Measurements from ENCODE around the gene KRTAP5-5. TPM values are rescaled to one million over a fixed set of nuclear protein-coding genes. Genes with fewer than 3 reads are reported as not detected.

KRTAP5-5 gene
- total and polyA plus RNA-seq, 2 of the 13 experiments (the other 11 are each of a cell fraction or from before 2014, with no cell fraction given) = not detected

GRCh38 chr11:1673446-1674172 is 44.0 kb downstream of the KRTAP5-5 start (continued):
- TF ChIP-seq HHEX (CRISPR knock-in tag; IDR thresholded peaks at IDR 0.05) = no peak
- TF ChIP-seq HNF1B (CRISPR knock-in tag; IDR thresholded peaks at IDR 0.05) = no peak
- TF ChIP-seq NONO (IDR thresholded peaks at IDR 0.05) = no peak
- TF ChIP-seq NONO (CRISPR knock-in tag; conservative IDR thresholded peaks at IDR 0.05) = no peak
- TF ChIP-seq MTF2 (CRISPR knock-in tag; IDR thresholded peaks at IDR 0.05; ENCODE audit: borderline replicate concordance) = no peak
- no peak for TF ChIP-seq RNF219 (CRISPR knock-in tag; IDR thresholded peaks at IDR 0.05)
- peak; percentile 88 for TF ChIP-seq ARNTL (CRISPR knock-in tag; IDR thresholded peaks at IDR 0.05)
- peak; percentile 73; the same call in 1 of the 2 replicates for TF ChIP-seq SOX5 (CRISPR knock-in tag; IDR thresholded peaks at IDR 0.05; ENCODE audit: borderline replicate concordance)
- no peak for TF ChIP-seq YY1 (IDR thresholded peaks at IDR 0.05; ENCODE audit: insufficient read depth, insufficient replicate concordance, low read depth, low read length)
- no peak for TF ChIP-seq RFXANK (CRISPR knock-in tag; IDR thresholded peaks at IDR 0.05)
- TF ChIP-seq HNF4A (CRISPR knock-in tag; IDR thresholded peaks at IDR 0.05) = peak; percentile 85
- TF ChIP-seq DPF2 (CRISPR knock-in tag; IDR thresholded peaks at IDR 0.05; ENCODE audit: borderline replicate concordance, low read depth) = no peak
- no peak for TF ChIP-seq IKZF1 (IDR thresholded peaks at IDR 0.05)
- no peak for TF ChIP-seq TEF (CRISPR knock-in tag; IDR thresholded peaks at IDR 0.05)
- TF ChIP-seq ZSCAN30 (CRISPR knock-in tag; IDR thresholded peaks at IDR 0.05) = no peak
- no peak for TF ChIP-seq ZNF512B (CRISPR knock-in tag; IDR thresholded peaks at IDR 0.05; ENCODE audit: borderline replicate concordance)
- TF ChIP-seq TAF15 (IDR thresholded peaks at IDR 0.05; ENCODE audit: low read depth, low read length, poor library complexity, severe bottlenecking) = no peak
- TF ChIP-seq SAP130 (CRISPR knock-in tag; IDR thresholded peaks at IDR 0.05; ENCODE audit: low read depth) = peak; percentile 44
- TF ChIP-seq, protein P1, sequence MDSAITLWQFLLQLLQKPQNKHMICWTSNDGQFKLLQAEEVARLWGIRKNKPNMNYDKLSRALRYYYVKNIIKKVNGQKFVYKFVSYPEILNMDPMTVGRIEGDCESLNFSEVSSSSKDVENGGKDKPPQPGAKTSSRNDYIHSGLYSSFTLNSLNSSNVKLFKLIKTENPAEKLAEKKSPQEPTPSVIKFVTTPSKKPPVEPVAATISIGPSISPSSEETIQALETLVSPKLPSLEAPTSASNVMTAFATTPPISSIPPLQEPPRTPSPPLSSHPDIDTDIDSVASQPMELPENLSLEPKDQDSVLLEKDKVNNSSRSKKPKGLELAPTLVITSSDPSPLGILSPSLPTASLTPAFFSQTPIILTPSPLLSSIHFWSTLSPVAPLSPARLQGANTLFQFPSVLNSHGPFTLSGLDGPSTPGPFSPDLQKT (CRISPR knock-in tag; IDR thresholded peaks at IDR 0.05; ENCODE audit: borderline replicate concordance) = no peak
- peak; percentile 13; the same call in 1 of the 2 replicates for TF ChIP-seq PPARG (CRISPR knock-in tag; conservative IDR thresholded peaks at IDR 0.05)
- TF ChIP-seq ZNF547 (CRISPR knock-in tag; IDR thresholded peaks at IDR 0.05) = no peak
- no peak for TF ChIP-seq PHF5A (CRISPR knock-in tag; IDR thresholded peaks at IDR 0.05; ENCODE audit: low read depth, unreplicated experiment)
- no peak for TF ChIP-seq IKZF4 (CRISPR knock-in tag; IDR thresholded peaks at IDR 0.05; ENCODE audit: borderline replicate concordance, low read depth, not compliant biosample characterization)
